ENCODE data around the gene SLC3A2. TPM values are rescaled to one million over a fixed set of nuclear protein-coding genes. Genes with fewer than 3 reads are reported as not detected.

SLC3A2 gene
- polyA plus RNA-seq, 1 donor = 182 TPM

- H3K36me3 ChIP-seq (ENCODE audit: control insufficient read depth, insufficient read depth, low read length) = no peaks in the 10 kb centered on the region
- H3K27me3 ChIP-seq (ENCODE audit: control insufficient read depth, insufficient read depth, low read length) = no peaks in the 10 kb centered on the region
- H3K4me1 ChIP-seq (ENCODE audit: control insufficient read depth, insufficient read depth, low read length) = peaks cover 15% of the 10 kb centered on the region
- no peak overlapping the region for H3K4me3 ChIP-seq (ENCODE audit: low read length)
- WGBS (ENCODE audit: insufficient coverage, low lambda C conversion rate) = no CpG with 5 or more reads among the region's 27 CpGs
- H3K9me3 ChIP-seq (ENCODE audit: control insufficient read depth, low read depth, low read length) = no peaks in the 10 kb centered on the region
- no peak for DNase-seq
- H3K27ac ChIP-seq (ENCODE audit: low read length) = no peak overlapping the region
Measured at GRCh38 chr11:62910141-62910882, 29.6 kb downstream of the SLC3A2 start.

GRCh38 chr11:62911137-62912130 is 30.7 kb downstream of the SLC3A2 start:
- Histone ChIP-seq H3K9me3 (ENCODE audit: control insufficient read depth, low read depth, low read length) (no peaks in the 10 kb centered on the region), H3K27ac (ENCODE audit: low read length) (no peak overlapping the region), H3K27me3 (ENCODE audit: control insufficient read depth, insufficient read depth, low read length) (no peaks in the 10 kb centered on the region), H3K4me3 (ENCODE audit: low read length) (no peak overlapping the region), H3K4me1 (ENCODE audit: control insufficient read depth, insufficient read depth, low read length) (peaks cover 15% of the 10 kb centered on the region), H3K36me3 (ENCODE audit: control insufficient read depth, insufficient read depth, low read length) (no peaks in the 10 kb centered on the region)
- DNase-seq = no peak
- 80% methylated on average over 1 of the region's 14 CpGs for WGBS (ENCODE audit: insufficient coverage, low lambda C conversion rate)

GRCh38 chr11:62912268-62912667 is 31.6 kb downstream of the SLC3A2 start:
- no CpG with 5 or more reads among the region's 3 CpGs for WGBS (ENCODE audit: insufficient coverage, low lambda C conversion rate)
- H3K27me3 ChIP-seq (ENCODE audit: control insufficient read depth, insufficient read depth, low read length) = no peaks in the 10 kb centered on the region
- H3K9me3 ChIP-seq (ENCODE audit: control insufficient read depth, low read depth, low read length) = no peaks in the 10 kb centered on the region
- no peak overlapping the region for H3K27ac ChIP-seq (ENCODE audit: low read length)
- peaks cover 15% of the 10 kb centered on the region for H3K4me1 ChIP-seq (ENCODE audit: control insufficient read depth, insufficient read depth, low read length)
- no peak overlapping the region for H3K4me3 ChIP-seq (ENCODE audit: low read length)
- no peak for DNase-seq
- H3K36me3 ChIP-seq (ENCODE audit: control insufficient read depth, insufficient read depth, low read length) = no peaks in the 10 kb centered on the region

GRCh38 chr11:62914416-62914815 is 33.7 kb downstream of the SLC3A2 start:
- no CpG with 5 or more reads among the region's 1 CpG for WGBS (ENCODE audit: insufficient coverage, low lambda C conversion rate)
- Histone ChIP-seq H3K4me3 (ENCODE audit: low read length) (no peak overlapping the region), H3K9me3 (ENCODE audit: control insufficient read depth, low read depth, low read length) (no peaks in the 10 kb centered on the region), H3K4me1 (ENCODE audit: control insufficient read depth, insufficient read depth, low read length) (peaks cover 7% of the 10 kb centered on the region), H3K27me3 (ENCODE audit: control insufficient read depth, insufficient read depth, low read length) (peaks cover 2% of the 10 kb centered on the region), H3K36me3 (ENCODE audit: control insufficient read depth, insufficient read depth, low read length) (no peaks in the 10 kb centered on the region), H3K27ac (ENCODE audit: low read length) (no peak overlapping the region)
- no peak for DNase-seq

GRCh38 chr11:62917906-62918502 is 37.3 kb downstream of the SLC3A2 start:
- peaks cover 2% of the 10 kb centered on the region for H3K9me3 ChIP-seq (ENCODE audit: control insufficient read depth, low read depth, low read length)
- no peak overlapping the region for H3K27ac ChIP-seq (ENCODE audit: low read length)
- no peaks in the 10 kb centered on the region for H3K36me3 ChIP-seq (ENCODE audit: control insufficient read depth, insufficient read depth, low read length)
- no peak for DNase-seq
- peaks cover 4% of the 10 kb centered on the region for H3K4me1 ChIP-seq (ENCODE audit: control insufficient read depth, insufficient read depth, low read length)
- no CpG with 5 or more reads among the region's 11 CpGs for WGBS (ENCODE audit: insufficient coverage, low lambda C conversion rate)
- H3K4me3 ChIP-seq (ENCODE audit: low read length) = no peak overlapping the region
- peaks cover 22% of the 10 kb centered on the region for H3K27me3 ChIP-seq (ENCODE audit: control insufficient read depth, insufficient read depth, low read length)

GRCh38 chr11:62918531-62918930 is 37.8 kb downstream of the SLC3A2 start:
- H3K27me3 ChIP-seq (ENCODE audit: control insufficient read depth, insufficient read depth, low read length) = peaks cover 27% of the 10 kb centered on the region
- peaks cover 5% of the 10 kb centered on the region for H3K9me3 ChIP-seq (ENCODE audit: control insufficient read depth, low read depth, low read length)
- WGBS (ENCODE audit: insufficient coverage, low lambda C conversion rate) = 47% methylated on average over 2 of the region's 5 CpGs
- DNase-seq = no peak
- H3K36me3 ChIP-seq (ENCODE audit: control insufficient read depth, insufficient read depth, low read length) = no peaks in the 10 kb centered on the region
- peaks cover 7% of the 10 kb centered on the region for H3K4me1 ChIP-seq (ENCODE audit: control insufficient read depth, insufficient read depth, low read length)
- H3K4me3 ChIP-seq (ENCODE audit: low read length) = no peak overlapping the region
- no peak overlapping the region for H3K27ac ChIP-seq (ENCODE audit: low read length)

- H3K4me1 ChIP-seq (ENCODE audit: control insufficient read depth, insufficient read depth, low read length) = peaks cover 12% of the 10 kb centered on the region
- H3K27ac ChIP-seq (ENCODE audit: low read length) = no peak overlapping the region
- no peaks in the 10 kb centered on the region for H3K36me3 ChIP-seq (ENCODE audit: control insufficient read depth, insufficient read depth, low read length)
- no peak for DNase-seq
- WGBS (ENCODE audit: insufficient coverage, low lambda C conversion rate) = no CpG with 5 or more reads among the region's 10 CpGs
- H3K4me3 ChIP-seq (ENCODE audit: low read length) = no peak overlapping the region
- peaks cover 36% of the 10 kb centered on the region for H3K27me3 ChIP-seq (ENCODE audit: control insufficient read depth, insufficient read depth, low read length)
- peaks cover 9% of the 10 kb centered on the region for H3K9me3 ChIP-seq (ENCODE audit: control insufficient read depth, low read depth, low read length)
Measured at GRCh38 chr11:62919476-62919875, 38.8 kb downstream of the SLC3A2 start.

- Histone ChIP-seq H3K4me3 (ENCODE audit: low read length) (no peak overlapping the region), H3K9me3 (ENCODE audit: control insufficient read depth, low read depth, low read length) (peaks cover 9% of the 10 kb centered on the region), H3K36me3 (ENCODE audit: control insufficient read depth, insufficient read depth, low read length) (no peaks in the 10 kb centered on the region), H3K4me1 (ENCODE audit: control insufficient read depth, insufficient read depth, low read length) (peaks cover 12% of the 10 kb centered on the region), H3K27ac (ENCODE audit: low read length) (no peak overlapping the region), H3K27me3 (ENCODE audit: control insufficient read depth, insufficient read depth, low read length) (peaks cover 42% of the 10 kb centered on the region)
- DNase-seq = no peak
- WGBS (ENCODE audit: insufficient coverage, low lambda C conversion rate) = no CpG with 5 or more reads among the region's 11 CpGs
Measured at GRCh38 chr11:62919898-62920640, 39.4 kb downstream of the SLC3A2 start.

GRCh38 chr11:62921201-62921572 is 40.5 kb downstream of the SLC3A2 start, which contains the start of gene CHRM1:
TSS of gene CHRM1 (minus strand) at chr11:62921363. CDS start at chr11:62911100, 10,263 bp downstream.
- H3K36me3 ChIP-seq (ENCODE audit: control insufficient read depth, insufficient read depth, low read length) = no peaks in the 10 kb centered on the region
- H3K27me3 ChIP-seq (ENCODE audit: control insufficient read depth, insufficient read depth, low read length) = peaks cover 53% of the 10 kb centered on the region
- no peak within 1 kb of the TSS for H3K4me3 ChIP-seq (ENCODE audit: low read length)
- no peak within 1 kb of the TSS for H3K27ac ChIP-seq (ENCODE audit: low read length)
- DNase-seq = no peak
- WGBS (ENCODE audit: insufficient coverage, low lambda C conversion rate) = no CpG with 5 or more reads among the region's 9 CpGs
- peaks cover 19% of the 10 kb centered on the region for H3K4me1 ChIP-seq (ENCODE audit: control insufficient read depth, insufficient read depth, low read length)
- H3K9me3 ChIP-seq (ENCODE audit: control insufficient read depth, low read depth, low read length) = peaks cover 15% of the 10 kb centered on the region

All from large intestine (tissue), 3 donors.